ENCODE data around the gene SLC6A13. TPM values are rescaled to one million over a fixed set of nuclear protein-coding genes. Genes with fewer than 3 reads are reported as not detected.

SLC6A13 gene
- total RNA-seq, 2 donors from 2014 or later = 0.54 TPM; not detected in 1

- TF ChIP-seq CTCF (IDR thresholded peaks at IDR 0.05) = no peak
- H3K4me3 ChIP-seq = no peak overlapping the region
- DNase-seq (ENCODE audit: low spot score) = no peak
- no peak for ATAC-seq (ENCODE audit: insufficient number of reproducible peaks, low FRiP score, low read depth)
- no peaks in the 10 kb centered on the region for H3K36me3 ChIP-seq
- no peak overlapping the region for H3K27ac ChIP-seq
- H3K4me1 ChIP-seq (ENCODE audit: control insufficient read depth in 1 of 2, low read depth in 2 of 2) = no peaks in the 10 kb centered on the region
- H3K9me3 ChIP-seq = no peaks in the 10 kb centered on the region
- peaks cover 3% of the 10 kb centered on the region for H3K27me3 ChIP-seq (replicated peaks; ENCODE audit: insufficient read depth)
Observed at GRCh38 chr12:211639-212414, 50.8 kb downstream of the SLC6A13 start.

GRCh38 chr12:211142-211465 is 51.5 kb downstream of the SLC6A13 start:
- Histone ChIP-seq H3K4me1 (ENCODE audit: control insufficient read depth in 1 of 2, low read depth in 2 of 2) (no peaks in the 10 kb centered on the region), H3K27ac (no peak overlapping the region), H3K36me3 (no peaks in the 10 kb centered on the region), H3K9me3 (no peaks in the 10 kb centered on the region), H3K4me3 (no peak overlapping the region), H3K27me3 (replicated peaks; ENCODE audit: insufficient read depth) (peaks cover 3% of the 10 kb centered on the region)
- TF ChIP-seq CTCF (IDR thresholded peaks at IDR 0.05) = no peak
- ATAC-seq (ENCODE audit: insufficient number of reproducible peaks, low FRiP score, low read depth) (no peak), DNase-seq (ENCODE audit: low spot score) (no peak)

- H3K9me3 ChIP-seq = no peaks in the 10 kb centered on the region
- ATAC-seq (ENCODE audit: insufficient number of reproducible peaks, low FRiP score, low read depth) = no peak
- TF ChIP-seq CTCF (IDR thresholded peaks at IDR 0.05) = no peak
- DNase-seq (ENCODE audit: low spot score) = no peak
- H3K4me3 ChIP-seq = no peak overlapping the region
- H3K4me1 ChIP-seq (ENCODE audit: control insufficient read depth in 1 of 2, low read depth in 2 of 2) = no peaks in the 10 kb centered on the region
- peaks cover 3% of the 10 kb centered on the region for H3K27me3 ChIP-seq (replicated peaks; ENCODE audit: insufficient read depth)
- no peak overlapping the region for H3K27ac ChIP-seq
- no peaks in the 10 kb centered on the region for H3K36me3 ChIP-seq
Observed at GRCh38 chr12:210277-211141, 52.1 kb downstream of the SLC6A13 start.

GRCh38 chr12:209851-210250 is 52.8 kb downstream of the SLC6A13 start:
- no peaks in the 10 kb centered on the region for H3K4me1 ChIP-seq (ENCODE audit: control insufficient read depth in 1 of 2, low read depth in 2 of 2)
- ATAC-seq (ENCODE audit: insufficient number of reproducible peaks, low FRiP score, low read depth) = no peak
- no peak for DNase-seq (ENCODE audit: low spot score)
- no peaks in the 10 kb centered on the region for H3K9me3 ChIP-seq
- no peaks in the 10 kb centered on the region for H3K36me3 ChIP-seq
- H3K27me3 ChIP-seq (replicated peaks; ENCODE audit: insufficient read depth) = peaks cover 3% of the 10 kb centered on the region
- H3K4me3 ChIP-seq = no peak overlapping the region
- TF ChIP-seq CTCF (IDR thresholded peaks at IDR 0.05) = no peak
- no peak overlapping the region for H3K27ac ChIP-seq

- H3K9me3 ChIP-seq = no peaks in the 10 kb centered on the region
- DNase-seq (ENCODE audit: low spot score) (no peak), ATAC-seq (ENCODE audit: insufficient number of reproducible peaks, low FRiP score, low read depth) (no peak)
- H3K27me3 ChIP-seq (replicated peaks; ENCODE audit: insufficient read depth) = peaks cover 3% of the 10 kb centered on the region
- H3K27ac ChIP-seq = no peak overlapping the region
- H3K4me1 ChIP-seq (ENCODE audit: control insufficient read depth in 1 of 2, low read depth in 2 of 2) = peaks cover 0 to under 1% of the 10 kb centered on the region in 2 donors
- H3K4me3 ChIP-seq = no peak overlapping the region
- TF ChIP-seq CTCF (IDR thresholded peaks at IDR 0.05) = no peak
- H3K36me3 ChIP-seq = no peaks in the 10 kb centered on the region
Observed at GRCh38 chr12:209246-209645, 53.4 kb downstream of the SLC6A13 start.
